BJ (cell line): Measurements from ENCODE around the gene UQCC2. TPM values are rescaled to one million over a fixed set of nuclear protein-coding genes. Genes with fewer than 3 reads are reported as not detected.

Experiments
- CTCF ChIA-PET: fragments of 350-600 bp; formaldehyde crosslinking; extraction: SDS; loops from one replicate; lab custom pipeline; 2021; ENCODE audit warnings: antibody characterized with exemption, inconsistent platforms; lab: Yijun Ruan, JAX
- POLR2A ChIA-PET: fragments of 300-600 bp; sonication (Branson Sonifier 250); formaldehyde crosslinking; extraction: SDS; loops from one replicate; lab custom pipeline; 2021; ENCODE audit warnings: antibody characterized with exemption; lab: Charles Lee
- DNase-seq: peaks from one replicate; pipeline ENCODE4 v3.0.0-alpha.2; 2011; ENCODE audit warnings: low read depth
- H3K27me3 ChIP-seq: 2 replicates; pipeline ENCODE4 v1.6.0; 2011; ENCODE audit warnings: low read length; ENCODE audit not compliant: control insufficient read depth, insufficient read depth
- H3K36me3 ChIP-seq: 2 replicates; pipeline ENCODE4 v1.5.1; 2011; ENCODE audit warnings: low read length; ENCODE audit not compliant: control insufficient read depth, insufficient read depth
- H3K4me3 ChIP-seq: 2 replicates; pipeline ENCODE4 v1.5.1; 2011; ENCODE audit warnings: low read depth, mild to moderate bottlenecking, control low read depth, low read length
- CTCF ChIP-seq: IDR thresholded peaks from 2 replicates; pipeline ENCODE4 v1.5.1; 2011; ENCODE audit warnings: low read depth, mild to moderate bottlenecking, control low read depth, inconsistent platforms, low read length, moderate library complexity; ENCODE audit not compliant: insufficient read depth
- polyA plus RNA-seq: library from polyadenylated mRNA; depleted of rRNA; stranded (reverse); fragments of >200 nt; gene quantifications from 2 replicates; pipeline ENCODE4 v1.2.3, GENCODE V29; 2011

The UQCC2 gene
- polyA plus RNA-seq, 1 experiment, result 51.7 TPM

DNA sequence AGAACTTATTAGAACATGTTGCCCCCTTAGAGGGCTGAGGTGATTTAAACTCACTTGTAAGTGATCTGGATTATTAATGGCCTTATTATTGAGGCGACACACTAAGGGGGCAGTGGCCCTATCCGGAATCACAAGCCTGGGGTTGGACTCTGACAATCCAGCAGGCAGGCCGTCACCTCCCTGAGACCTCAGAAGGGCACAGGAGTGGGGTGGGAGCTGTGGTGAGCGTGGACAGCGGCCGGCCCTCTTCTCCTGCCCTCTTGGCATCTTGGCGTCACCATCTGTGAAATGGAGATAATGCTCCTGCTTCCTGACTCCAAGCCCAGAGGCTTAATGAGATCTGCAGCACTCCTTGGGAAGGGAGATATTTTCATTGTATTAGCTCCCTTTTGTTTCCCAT is 15.6 kb upstream of the UQCC2 start:
- no peak for TF ChIP-seq CTCF
- POLR2A ChIA-PET, result no interaction called here

DNA sequence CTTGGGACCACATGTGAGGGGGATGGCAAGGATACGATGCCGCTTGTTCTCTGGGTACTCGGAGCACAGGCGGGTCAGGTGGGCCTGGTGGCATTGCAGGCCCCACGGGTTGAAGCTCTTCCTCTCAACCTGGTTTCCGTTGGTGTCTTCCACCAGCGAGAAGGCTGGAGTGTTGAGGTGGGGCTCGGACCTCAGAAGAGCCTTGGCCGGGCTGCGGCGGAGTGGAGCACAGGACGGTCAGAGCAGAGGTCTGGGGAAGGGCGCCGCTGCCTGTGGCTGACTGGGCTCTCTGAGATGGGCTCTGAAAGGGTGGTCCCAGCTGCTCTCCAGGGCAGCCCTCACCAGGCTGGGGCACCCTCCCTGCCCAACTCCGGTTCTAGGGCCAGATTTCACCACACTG is 15.2 kb upstream of the UQCC2 start:
- H3K27me3 ChIP-seq, result peaks cover 20% of the 10 kb centered on the region
- CTCF ChIA-PET, result interaction anchor here (6.3 kb wide), 1 partner anchor 18 kb away, joined by 37 read pairs; the partner anchor contains the start of gene IP6K3
- TF ChIP-seq CTCF, result no peak
- H3K36me3 ChIP-seq, result no peaks in the 10 kb centered on the region
- no peak for DNase-seq
- H3K4me3 ChIP-seq, result no peak overlapping the region
- POLR2A ChIA-PET, result no interaction called here

More for the DNA sequence above, 15.6 kb upstream of the UQCC2 start:
- no peak for DNase-seq
- Histone ChIP-seq H3K36me3 (no peaks in the 10 kb centered on the region), H3K4me3 (no peak overlapping the region), H3K27me3 (peaks cover 15% of the 10 kb centered on the region)
- CTCF ChIA-PET, result interaction anchor here (0.7 to 6.3 kb wide), 2 partner anchors 18 to 43 kb away, joined by 3 to 37 read pairs; partner anchors contain the start of gene IP6K3

- Histone ChIP-seq H3K36me3 (no peaks in the 10 kb centered on the region), H3K4me3 (no peak overlapping the region), H3K27me3 (peaks cover 23% of the 10 kb centered on the region)
- DNase-seq, result no peak
- TF ChIP-seq CTCF, result no peak
- CTCF ChIA-PET, result interaction anchor here (0.9 to 6.3 kb wide), 2 partner anchors 15 to 19 kb away, joined by 4 to 37 read pairs; partner anchors contain the start of genes IP6K3 and UQCC2
- POLR2A ChIA-PET, result no interaction called here
These were observed 14.6 kb upstream of the UQCC2 start for GRCh38 chr6:33725891-33726673.

DNA sequence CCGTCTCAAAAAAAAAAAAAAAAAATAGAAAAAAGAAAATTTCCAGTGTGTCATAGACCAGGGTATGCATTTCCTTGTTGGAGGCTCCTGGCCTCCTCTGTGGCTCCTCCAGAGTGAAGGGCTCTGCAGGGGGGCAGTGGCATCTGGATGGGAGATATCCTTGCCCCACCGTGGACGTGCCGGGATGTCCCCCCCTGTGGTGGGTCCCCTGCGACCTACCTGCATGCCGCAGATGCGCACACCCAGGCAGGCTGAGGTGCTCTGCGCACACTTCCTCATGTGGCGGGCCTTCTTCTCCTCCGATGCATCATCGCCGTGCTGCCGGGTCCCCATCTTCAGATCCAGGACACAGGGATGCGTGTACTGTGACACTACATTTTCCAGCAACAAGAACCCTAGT is 13.7 kb upstream of the UQCC2 start:
- H3K36me3 ChIP-seq, result no peaks in the 10 kb centered on the region
- H3K27me3 ChIP-seq, result peaks cover 21% of the 10 kb centered on the region
- no peak overlapping the region for H3K4me3 ChIP-seq
- POLR2A ChIA-PET, result no interaction called here
- TF ChIP-seq CTCF, result no peak
- DNase-seq, result no peak
- CTCF ChIA-PET, result interaction anchor here (0.9 to 6.3 kb wide), 3 partner anchors 14 to 46 kb away, joined by 3 to 37 read pairs (median 4); partner anchors contain the start of genes IP6K3 and UQCC2
